HepG2 (cell line): Measurements from ENCODE around the gene DYNC2I2. TPM values are rescaled to one million over a fixed set of nuclear protein-coding genes. Genes with fewer than 3 reads are reported as not detected.

Source experiments
- HDAC6 ChIP-seq: fragments of 200-600 bp; sonication (generic); IDR thresholded peaks from 2 replicates; pipeline ENCODE4 v1.7.0; 2017; ENCODE audit warnings: mild to moderate bottlenecking, antibody characterized with exemption, low read length, low read depth
- MTA3 ChIP-seq: sonication (generic); formaldehyde crosslinking; IDR thresholded peaks from 2 replicates; pipeline ENCODE4 v1.4.0; 2020; ENCODE audit warnings: missing genetic modification reagents
- PTBP1 ChIP-seq: fragments of 200-400 bp; formaldehyde crosslinking; IDR thresholded peaks from 2 replicates; pipeline ENCODE4 v1.6.1; 2018; ENCODE audit warnings: low read length, low read depth; ENCODE audit not compliant: poor library complexity, severe bottlenecking
- ZFP36 ChIP-seq: fragments of 150-350 bp; IDR thresholded peaks from 2 replicates; pipeline ENCODE4 v1.6.1; 2018; ENCODE audit warnings: borderline replicate concordance, low read length, low read depth; ENCODE audit not compliant: partially characterized antibody
- ZNF121 ChIP-seq: sonication (generic); formaldehyde crosslinking; IDR thresholded peaks from 2 replicates; pipeline ENCODE4 v1.5.0; 2020; ENCODE audit warnings: mild to moderate bottlenecking, missing genetic modification reagents
- ZNF337 ChIP-seq: sonication (generic); formaldehyde crosslinking; IDR thresholded peaks from 2 replicates; pipeline ENCODE4 v1.5.1; 2020; ENCODE audit warnings: missing genetic modification reagents, low read depth, mild to moderate bottlenecking, borderline replicate concordance
- ZNF562 ChIP-seq: sonication (generic); formaldehyde crosslinking; IDR thresholded peaks from 2 replicates; pipeline ENCODE4 v1.8.0; 2022; ENCODE audit warnings: missing genetic modification reagents, borderline replicate concordance
- ZNF703 ChIP-seq: sonication (generic); formaldehyde crosslinking; IDR thresholded peaks from 2 replicates; pipeline ENCODE4 v1.5.1; 2020; ENCODE audit warnings: missing genetic modification reagents, mild to moderate bottlenecking, moderate library complexity, borderline replicate concordance
- ZSCAN21 ChIP-seq: sonication (generic); formaldehyde crosslinking; IDR thresholded peaks from 2 replicates; pipeline ENCODE4 v1.8.0; 2022; ENCODE audit warnings: mild to moderate bottlenecking, missing genetic modification reagents, moderate library complexity, borderline replicate concordance
- ZZZ3 ChIP-seq: sonication (generic); formaldehyde crosslinking; IDR thresholded peaks from 2 replicates; pipeline ENCODE4 v1.4.0; 2020; ENCODE audit warnings: missing genetic modification reagents, mild to moderate bottlenecking, borderline replicate concordance
- polyA plus RNA-seq, 8 experiments: library from polyadenylated mRNA; depleted of rRNA in 3 of 8; stranded (reverse) in 7 of 8; unstranded in 1 of 8; fragments of >200 nt; fragmentation: Illumina TruSeq in 4 of 8; extraction: Trizol in 4 of 8; gene quantifications; 2 replicates each; pipeline versions ENCODE4 v1.2.1 to v1.2.3, GENCODE V29; 2011 to 2016; ENCODE audit warnings: low read depth in 4 of 8, missing spikeins in 1 of 8, mixed read lengths in 1 of 8; ENCODE audit not compliant: insufficient read depth in 1 of 8
- total RNA-seq, 5 experiments: library from RNA; depleted of rRNA; stranded (reverse); fragments of >200 nt; fragmentation: Illumina TruSeq; extraction: Trizol; gene quantifications; 2 replicates each; pipeline ENCODE4 v1.2.3, GENCODE V29; 2016; ENCODE audit warnings: low read depth in 1 of 5
- TF ChIP-seq, protein P1 (sequence below): sonication (generic); formaldehyde crosslinking; IDR thresholded peaks from 2 replicates; pipeline ENCODE4 v1.4.0; 2020; ENCODE audit warnings: mild to moderate bottlenecking, missing genetic modification reagents
- TF ChIP-seq, protein P2 (sequence below): sonication (generic); formaldehyde crosslinking; IDR thresholded peaks from 2 replicates; pipeline ENCODE4 v1.4.0; 2020; ENCODE audit warnings: missing genetic modification reagents, borderline replicate concordance
- TF ChIP-seq, protein P3 (sequence below): sonication (generic); formaldehyde crosslinking; IDR thresholded peaks from 2 replicates; pipeline ENCODE4 v1.4.0; 2020; ENCODE audit warnings: missing genetic modification reagents
- TF ChIP-seq, protein P4 (sequence below): sonication (generic); formaldehyde crosslinking; IDR thresholded peaks from 2 replicates; pipeline ENCODE4 v1.9.0; 2021; ENCODE audit warnings: missing genetic modification reagents, borderline replicate concordance
- TF ChIP-seq, protein P5 (sequence below): sonication (generic); formaldehyde crosslinking; IDR thresholded peaks from 2 replicates; pipeline ENCODE4 v1.5.0; 2020; ENCODE audit warnings: missing genetic modification reagents

Gene DYNC2I2
- total and polyA plus RNA-seq, 2 of the 13 experiments (the other 11 are each of a cell fraction or from before 2014, with no cell fraction given): 13.7 to 40.2 TPM

DNA sequence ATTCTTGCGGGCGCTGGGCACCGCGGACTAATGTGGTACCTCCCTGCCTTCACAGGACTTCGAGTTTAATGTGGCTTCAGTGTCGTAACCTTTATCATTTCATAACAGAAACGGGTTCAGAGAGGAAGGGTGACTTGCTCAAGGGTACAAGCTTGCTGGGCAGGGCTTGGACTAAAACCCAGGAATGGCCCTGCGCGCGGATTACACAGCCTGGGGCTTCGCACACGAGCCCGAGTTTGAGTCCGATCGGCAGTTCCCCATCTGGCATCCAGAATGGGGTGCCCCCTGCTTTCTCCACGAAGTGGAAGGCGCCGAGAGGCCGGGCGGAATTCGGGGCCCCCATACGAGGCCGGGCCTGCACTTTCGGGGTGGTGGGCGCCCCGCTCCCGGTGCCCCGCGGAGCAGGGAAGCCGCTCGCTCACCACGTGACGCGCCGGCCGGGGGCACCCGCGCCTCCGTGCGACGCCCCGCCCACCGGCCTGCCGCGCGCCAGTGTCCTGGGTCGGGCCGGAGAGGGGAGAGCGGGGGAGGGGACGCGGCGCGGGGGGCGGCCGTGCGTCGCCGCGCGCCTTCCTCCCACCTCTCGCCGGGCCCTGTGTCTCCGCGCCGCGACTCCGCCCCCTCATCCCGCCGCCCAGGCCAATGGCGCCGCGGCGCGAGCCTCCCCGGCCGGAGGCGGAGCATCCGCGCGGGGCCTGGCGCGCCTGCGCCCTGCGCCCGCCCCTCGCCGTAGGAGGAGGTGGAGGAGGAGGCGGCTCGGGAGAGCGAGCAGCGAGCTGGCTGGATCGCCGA, 32.0 kb upstream of the DYNC2I2 start, which contains the start of gene SET (continued):
- TF ChIP-seq, protein P1, sequence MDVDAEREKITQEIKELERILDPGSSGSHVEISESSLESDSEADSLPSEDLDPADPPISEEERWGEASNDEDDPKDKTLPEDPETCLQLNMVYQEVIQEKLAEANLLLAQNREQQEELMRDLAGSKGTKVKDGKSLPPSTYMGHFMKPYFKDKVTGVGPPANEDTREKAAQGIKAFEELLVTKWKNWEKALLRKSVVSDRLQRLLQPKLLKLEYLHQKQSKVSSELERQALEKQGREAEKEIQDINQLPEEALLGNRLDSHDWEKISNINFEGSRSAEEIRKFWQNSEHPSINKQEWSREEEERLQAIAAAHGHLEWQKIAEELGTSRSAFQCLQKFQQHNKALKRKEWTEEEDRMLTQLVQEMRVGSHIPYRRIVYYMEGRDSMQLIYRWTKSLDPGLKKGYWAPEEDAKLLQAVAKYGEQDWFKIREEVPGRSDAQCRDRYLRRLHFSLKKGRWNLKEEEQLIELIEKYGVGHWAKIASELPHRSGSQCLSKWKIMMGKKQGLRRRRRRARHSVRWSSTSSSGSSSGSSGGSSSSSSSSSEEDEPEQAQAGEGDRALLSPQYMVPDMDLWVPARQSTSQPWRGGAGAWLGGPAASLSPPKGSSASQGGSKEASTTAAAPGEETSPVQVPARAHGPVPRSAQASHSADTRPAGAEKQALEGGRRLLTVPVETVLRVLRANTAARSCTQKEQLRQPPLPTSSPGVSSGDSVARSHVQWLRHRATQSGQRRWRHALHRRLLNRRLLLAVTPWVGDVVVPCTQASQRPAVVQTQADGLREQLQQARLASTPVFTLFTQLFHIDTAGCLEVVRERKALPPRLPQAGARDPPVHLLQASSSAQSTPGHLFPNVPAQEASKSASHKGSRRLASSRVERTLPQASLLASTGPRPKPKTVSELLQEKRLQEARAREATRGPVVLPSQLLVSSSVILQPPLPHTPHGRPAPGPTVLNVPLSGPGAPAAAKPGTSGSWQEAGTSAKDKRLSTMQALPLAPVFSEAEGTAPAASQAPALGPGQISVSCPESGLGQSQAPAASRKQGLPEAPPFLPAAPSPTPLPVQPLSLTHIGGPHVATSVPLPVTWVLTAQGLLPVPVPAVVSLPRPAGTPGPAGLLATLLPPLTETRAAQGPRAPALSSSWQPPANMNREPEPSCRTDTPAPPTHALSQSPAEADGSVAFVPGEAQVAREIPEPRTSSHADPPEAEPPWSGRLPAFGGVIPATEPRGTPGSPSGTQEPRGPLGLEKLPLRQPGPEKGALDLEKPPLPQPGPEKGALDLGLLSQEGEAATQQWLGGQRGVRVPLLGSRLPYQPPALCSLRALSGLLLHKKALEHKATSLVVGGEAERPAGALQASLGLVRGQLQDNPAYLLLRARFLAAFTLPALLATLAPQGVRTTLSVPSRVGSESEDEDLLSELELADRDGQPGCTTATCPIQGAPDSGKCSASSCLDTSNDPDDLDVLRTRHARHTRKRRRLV: no peak
- TF ChIP-seq, protein P2, sequence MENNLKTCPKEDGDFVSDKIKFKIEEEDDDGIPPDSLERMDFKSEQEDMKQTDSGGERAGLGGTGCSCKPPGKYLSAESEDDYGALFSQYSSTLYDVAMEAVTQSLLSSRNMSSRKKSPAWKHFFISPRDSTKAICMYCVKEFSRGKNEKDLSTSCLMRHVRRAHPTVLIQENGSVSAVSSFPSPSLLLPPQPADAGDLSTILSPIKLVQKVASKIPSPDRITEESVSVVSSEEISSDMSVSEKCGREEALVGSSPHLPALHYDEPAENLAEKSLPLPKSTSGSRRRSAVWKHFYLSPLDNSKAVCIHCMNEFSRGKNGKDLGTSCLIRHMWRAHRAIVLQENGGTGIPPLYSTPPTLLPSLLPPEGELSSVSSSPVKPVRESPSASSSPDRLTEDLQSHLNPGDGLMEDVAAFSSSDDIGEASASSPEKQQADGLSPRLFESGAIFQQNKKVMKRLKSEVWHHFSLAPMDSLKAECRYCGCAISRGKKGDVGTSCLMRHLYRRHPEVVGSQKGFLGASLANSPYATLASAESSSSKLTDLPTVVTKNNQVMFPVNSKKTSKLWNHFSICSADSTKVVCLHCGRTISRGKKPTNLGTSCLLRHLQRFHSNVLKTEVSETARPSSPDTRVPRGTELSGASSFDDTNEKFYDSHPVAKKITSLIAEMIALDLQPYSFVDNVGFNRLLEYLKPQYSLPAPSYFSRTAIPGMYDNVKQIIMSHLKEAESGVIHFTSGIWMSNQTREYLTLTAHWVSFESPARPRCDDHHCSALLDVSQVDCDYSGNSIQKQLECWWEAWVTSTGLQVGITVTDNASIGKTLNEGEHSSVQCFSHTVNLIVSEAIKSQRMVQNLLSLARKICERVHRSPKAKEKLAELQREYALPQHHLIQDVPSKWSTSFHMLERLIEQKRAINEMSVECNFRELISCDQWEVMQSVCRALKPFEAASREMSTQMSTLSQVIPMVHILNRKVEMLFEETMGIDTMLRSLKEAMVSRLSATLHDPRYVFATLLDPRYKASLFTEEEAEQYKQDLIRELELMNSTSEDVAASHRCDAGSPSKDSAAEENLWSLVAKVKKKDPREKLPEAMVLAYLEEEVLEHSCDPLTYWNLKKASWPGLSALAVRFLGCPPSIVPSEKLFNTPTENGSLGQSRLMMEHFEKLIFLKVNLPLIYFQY: peak; percentile 80; the same call in 1 of the 2 replicates
- TF ChIP-seq ZNF121 (CRISPR knock-in tag): no peak
- TF ChIP-seq, protein P3, sequence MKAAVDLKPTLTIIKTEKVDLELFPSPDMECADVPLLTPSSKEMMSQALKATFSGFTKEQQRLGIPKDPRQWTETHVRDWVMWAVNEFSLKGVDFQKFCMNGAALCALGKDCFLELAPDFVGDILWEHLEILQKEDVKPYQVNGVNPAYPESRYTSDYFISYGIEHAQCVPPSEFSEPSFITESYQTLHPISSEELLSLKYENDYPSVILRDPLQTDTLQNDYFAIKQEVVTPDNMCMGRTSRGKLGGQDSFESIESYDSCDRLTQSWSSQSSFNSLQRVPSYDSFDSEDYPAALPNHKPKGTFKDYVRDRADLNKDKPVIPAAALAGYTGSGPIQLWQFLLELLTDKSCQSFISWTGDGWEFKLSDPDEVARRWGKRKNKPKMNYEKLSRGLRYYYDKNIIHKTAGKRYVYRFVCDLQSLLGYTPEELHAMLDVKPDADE (CRISPR knock-in tag): no peak
- no peak for TF ChIP-seq ZNF562 (CRISPR knock-in tag)
- TF ChIP-seq ZFP36: no peak
- no peak for TF ChIP-seq ZNF337 (CRISPR knock-in tag)
- TF ChIP-seq HDAC6: no peak
- TF ChIP-seq, protein P4, sequence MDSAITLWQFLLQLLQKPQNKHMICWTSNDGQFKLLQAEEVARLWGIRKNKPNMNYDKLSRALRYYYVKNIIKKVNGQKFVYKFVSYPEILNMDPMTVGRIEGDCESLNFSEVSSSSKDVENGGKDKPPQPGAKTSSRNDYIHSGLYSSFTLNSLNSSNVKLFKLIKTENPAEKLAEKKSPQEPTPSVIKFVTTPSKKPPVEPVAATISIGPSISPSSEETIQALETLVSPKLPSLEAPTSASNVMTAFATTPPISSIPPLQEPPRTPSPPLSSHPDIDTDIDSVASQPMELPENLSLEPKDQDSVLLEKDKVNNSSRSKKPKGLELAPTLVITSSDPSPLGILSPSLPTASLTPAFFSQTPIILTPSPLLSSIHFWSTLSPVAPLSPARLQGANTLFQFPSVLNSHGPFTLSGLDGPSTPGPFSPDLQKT: no peak
- no peak for TF ChIP-seq ZSCAN21 (CRISPR knock-in tag)
- no peak for TF ChIP-seq ZZZ3 (CRISPR knock-in tag)
- peak; percentile 69; the same call in 1 of the 2 replicates for TF ChIP-seq ZNF703 (CRISPR knock-in tag)
- no peak for TF ChIP-seq PTBP1
- no peak for TF ChIP-seq MTA3
- TF ChIP-seq, protein P5, sequence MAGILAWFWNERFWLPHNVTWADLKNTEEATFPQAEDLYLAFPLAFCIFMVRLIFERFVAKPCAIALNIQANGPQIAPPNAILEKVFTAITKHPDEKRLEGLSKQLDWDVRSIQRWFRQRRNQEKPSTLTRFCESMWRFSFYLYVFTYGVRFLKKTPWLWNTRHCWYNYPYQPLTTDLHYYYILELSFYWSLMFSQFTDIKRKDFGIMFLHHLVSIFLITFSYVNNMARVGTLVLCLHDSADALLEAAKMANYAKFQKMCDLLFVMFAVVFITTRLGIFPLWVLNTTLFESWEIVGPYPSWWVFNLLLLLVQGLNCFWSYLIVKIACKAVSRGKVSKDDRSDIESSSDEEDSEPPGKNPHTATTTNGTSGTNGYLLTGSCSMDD: no peak
